ENCODE data around the gene TLR9. TPM values are rescaled to one million over a fixed set of nuclear protein-coding genes. Genes with fewer than 3 reads are reported as not detected.

The TLR9 gene
- total and polyA plus RNA-seq, 12 donors = under 0.01 to 0.61 (median 0.20) TPM; not detected in 5

- DNase-seq = no peak
- no peak overlapping the region for H3K27ac ChIP-seq
- no peaks in the 10 kb centered on the region for H3K27me3 ChIP-seq
- TF ChIP-seq POLR2A (IDR thresholded peaks at IDR 0.05) (no peak), CTCF (IDR thresholded peaks at IDR 0.05) (no peak)
- intact Hi-C loops (cut with DNase I) = loop anchor here in 1 of 2 donors (5.0 kb wide), 1 partner anchor 112 kb away; no protein-coding TSS in a partner anchor
- H3K4me1 ChIP-seq (replicated peaks in 1 of 2) = no peaks in the 10 kb centered on the region
- no peak overlapping the region for H3K4me3 ChIP-seq
- H3K36me3 ChIP-seq (replicated peaks in 1 of 2) = peaks cover 0 to 55% of the 10 kb centered on the region in 2 donors
- WGBS, 4 donors = 88 to 99% (median 94%) methylated on average over 6 of the region's 6 CpGs
- no peaks in the 10 kb centered on the region for H3K9me3 ChIP-seq (replicated peaks in 1 of 3)
These were observed 5.0 kb upstream of the TLR9 start for GRCh38 chr3:52230461-52230860.

- TF ChIP-seq POLR2A (IDR thresholded peaks at IDR 0.05) = no peak
- TF ChIP-seq CTCF (IDR thresholded peaks at IDR 0.05) = no peak
- Histone ChIP-seq H3K36me3 (replicated peaks in 1 of 2) (peaks cover 0 to 53% of the 10 kb centered on the region in 2 donors), H3K4me3 (no peak overlapping the region), H3K9me3 (replicated peaks in 1 of 3) (no peaks in the 10 kb centered on the region), H3K27me3 (no peaks in the 10 kb centered on the region), H3K4me1 (replicated peaks in 1 of 2) (no peaks in the 10 kb centered on the region), H3K27ac (no peak overlapping the region)
- intact Hi-C loops (cut with DNase I) = loop anchor here in 1 of 2 donors (5.0 kb wide), 1 partner anchor 113 kb away; no protein-coding TSS in a partner anchor
- DNase-seq = no peak
- 93 to 97% (median 95%) methylated on average over 8 to 13 of the region's 13 CpGs for WGBS, 4 donors
These were observed 4.2 kb upstream of the TLR9 start for GRCh38 chr3:52229656-52230055.

- WGBS, 4 donors = 89 to 93% (median 91%) methylated on average over 6 to 21 of the region's 21 CpGs
- H3K27me3 ChIP-seq = no peaks in the 10 kb centered on the region
- no peaks in the 10 kb centered on the region for H3K9me3 ChIP-seq (replicated peaks in 1 of 3)
- intact Hi-C loops (cut with DNase I) = no loop called here
- no peak for DNase-seq
- no peak overlapping the region for H3K27ac ChIP-seq
- no peak overlapping the region for H3K4me3 ChIP-seq
- peaks cover 0 to 45% of the 10 kb centered on the region in 2 donors for H3K36me3 ChIP-seq (replicated peaks in 1 of 2)
- TF ChIP-seq POLR2A (IDR thresholded peaks at IDR 0.05) (no peak), CTCF (IDR thresholded peaks at IDR 0.05) (no peak)
- no peaks in the 10 kb centered on the region for H3K4me1 ChIP-seq (replicated peaks in 1 of 2)
These were observed 3.4 kb upstream of the TLR9 start for GRCh38 chr3:52228751-52229291.

- H3K27ac ChIP-seq = no peak overlapping the region
- intact Hi-C loops (cut with DNase I) = no loop called here
These were observed 2.8 kb upstream of the TLR9 start for GRCh38 chr3:52228266-52228665.

More at GRCh38 chr3:52228266-52228665, 2.8 kb upstream of the TLR9 start:
- Histone ChIP-seq H3K4me3 (no peak overlapping the region), H3K4me1 (replicated peaks in 1 of 2) (no peaks in the 10 kb centered on the region), H3K36me3 (replicated peaks in 1 of 2) (peaks cover 0 to 43% of the 10 kb centered on the region in 2 donors), H3K27me3 (no peaks in the 10 kb centered on the region), H3K9me3 (replicated peaks in 1 of 3) (no peaks in the 10 kb centered on the region)
- TF ChIP-seq CTCF (IDR thresholded peaks at IDR 0.05) (no peak), POLR2A (IDR thresholded peaks at IDR 0.05) (no peak)
- no peak for DNase-seq
- 84 to 93% (median 90%) methylated on average over 10 of the region's 10 CpGs for WGBS, 4 donors
